ENCODE measurements around the gene CLPX.

The CLPX gene

DNA sequence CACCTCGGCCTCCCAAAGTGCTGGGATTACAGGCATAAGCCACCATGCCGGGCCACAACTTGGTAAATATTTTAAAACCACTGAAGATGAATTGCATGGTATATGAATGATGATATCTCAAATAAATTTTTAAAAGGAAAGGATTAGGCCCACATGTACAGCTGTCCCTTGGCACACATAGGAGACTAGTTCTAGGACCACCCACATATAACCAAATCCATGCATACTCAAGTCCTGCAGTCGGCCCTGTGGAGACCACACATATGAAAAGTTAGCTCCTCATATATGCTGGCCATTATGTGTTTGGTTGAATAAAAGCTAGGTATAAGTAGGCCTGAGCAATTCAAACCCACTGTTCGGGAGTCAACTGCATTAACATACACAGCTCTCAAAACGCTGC lies 10.6 kb downstream of the CLPX start:
- TF ChIP-seq, protein P1, sequence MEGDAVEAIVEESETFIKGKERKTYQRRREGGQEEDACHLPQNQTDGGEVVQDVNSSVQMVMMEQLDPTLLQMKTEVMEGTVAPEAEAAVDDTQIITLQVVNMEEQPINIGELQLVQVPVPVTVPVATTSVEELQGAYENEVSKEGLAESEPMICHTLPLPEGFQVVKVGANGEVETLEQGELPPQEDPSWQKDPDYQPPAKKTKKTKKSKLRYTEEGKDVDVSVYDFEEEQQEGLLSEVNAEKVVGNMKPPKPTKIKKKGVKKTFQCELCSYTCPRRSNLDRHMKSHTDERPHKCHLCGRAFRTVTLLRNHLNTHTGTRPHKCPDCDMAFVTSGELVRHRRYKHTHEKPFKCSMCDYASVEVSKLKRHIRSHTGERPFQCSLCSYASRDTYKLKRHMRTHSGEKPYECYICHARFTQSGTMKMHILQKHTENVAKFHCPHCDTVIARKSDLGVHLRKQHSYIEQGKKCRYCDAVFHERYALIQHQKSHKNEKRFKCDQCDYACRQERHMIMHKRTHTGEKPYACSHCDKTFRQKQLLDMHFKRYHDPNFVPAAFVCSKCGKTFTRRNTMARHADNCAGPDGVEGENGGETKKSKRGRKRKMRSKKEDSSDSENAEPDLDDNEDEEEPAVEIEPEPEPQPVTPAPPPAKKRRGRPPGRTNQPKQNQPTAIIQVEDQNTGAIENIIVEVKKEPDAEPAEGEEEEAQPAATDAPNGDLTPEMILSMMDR (conservative IDR thresholded peaks at IDR 0.05; ENCODE audit: low read depth, low read length) = no peak
- H3K4me3 ChIP-seq (ENCODE audit: low read length) = no peak overlapping the region
- DNase-seq (ENCODE audit: low read depth) = no peak

DNA sequence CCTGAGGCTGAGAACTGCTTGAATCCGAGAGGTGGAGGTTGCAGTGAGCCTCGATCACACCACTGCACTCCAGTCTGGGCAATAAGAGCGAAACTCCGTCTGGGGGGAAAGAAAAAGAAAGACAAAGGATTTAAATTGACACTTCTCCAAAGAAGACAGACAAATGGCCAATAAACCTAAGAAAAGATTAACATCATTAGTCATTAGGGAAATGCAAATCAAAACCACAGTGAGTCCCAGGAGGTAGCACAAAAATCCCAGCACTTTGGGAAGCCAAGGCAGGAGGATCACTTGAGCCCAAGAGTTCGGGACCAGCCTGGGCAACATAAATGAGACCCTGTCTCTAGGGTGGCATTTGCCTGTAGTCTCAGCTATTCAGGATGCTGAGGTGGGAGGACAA lies 12.6 kb downstream of the CLPX start:
- H3K4me3 ChIP-seq (ENCODE audit: low read length) = no peak overlapping the region
- TF ChIP-seq, protein P1 (conservative IDR thresholded peaks at IDR 0.05; ENCODE audit: low read depth, low read length) = no peak
- no peak for DNase-seq (ENCODE audit: low read depth)

DNA sequence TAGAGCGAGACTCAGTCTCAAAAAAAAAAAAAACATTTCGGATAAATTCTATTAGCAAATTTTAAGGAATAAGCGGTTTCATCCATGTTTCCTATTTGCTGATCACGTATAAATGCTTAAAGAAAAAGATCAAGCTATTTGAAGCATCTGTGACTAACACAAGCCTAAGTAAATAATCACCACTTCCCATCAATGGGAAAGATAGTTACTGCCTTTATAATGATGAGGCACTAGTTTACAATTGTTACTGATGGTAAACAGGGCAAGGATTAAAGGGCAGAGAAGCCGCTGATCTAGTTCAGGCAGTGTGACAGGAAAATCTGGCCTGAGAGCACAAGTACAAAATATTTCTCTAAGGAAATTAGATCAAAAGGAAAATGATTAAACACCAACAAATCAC lies 13.7 kb downstream of the CLPX start:
- no peak for DNase-seq (ENCODE audit: low read depth)

DNA sequence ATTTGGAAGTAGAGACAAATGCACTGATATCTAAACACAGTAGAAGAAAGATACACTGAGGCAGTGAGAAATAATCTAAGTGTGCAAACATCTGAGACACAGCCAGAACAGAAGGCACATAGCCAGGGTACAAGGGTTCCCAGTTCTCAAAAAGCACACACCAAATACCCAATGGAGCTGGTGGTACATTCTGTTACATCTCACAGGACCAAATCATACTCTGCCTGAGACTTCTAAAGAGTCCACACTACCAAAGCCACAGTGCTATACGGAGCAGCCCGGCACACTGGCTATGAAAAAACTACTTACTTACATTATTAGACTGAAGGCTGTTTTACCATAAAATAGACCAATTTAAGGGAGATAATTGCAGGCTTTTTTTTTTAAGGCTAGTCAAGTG lies 19.3 kb downstream of the CLPX start:
- TF ChIP-seq, protein P1 (conservative IDR thresholded peaks at IDR 0.05; ENCODE audit: low read depth, low read length) = no peak

More for the DNA sequence above, 13.7 kb downstream of the CLPX start:
- TF ChIP-seq, protein P1 (conservative IDR thresholded peaks at IDR 0.05; ENCODE audit: low read depth, low read length) = no peak
- no peak overlapping the region for H3K4me3 ChIP-seq (ENCODE audit: low read length)

DNA sequence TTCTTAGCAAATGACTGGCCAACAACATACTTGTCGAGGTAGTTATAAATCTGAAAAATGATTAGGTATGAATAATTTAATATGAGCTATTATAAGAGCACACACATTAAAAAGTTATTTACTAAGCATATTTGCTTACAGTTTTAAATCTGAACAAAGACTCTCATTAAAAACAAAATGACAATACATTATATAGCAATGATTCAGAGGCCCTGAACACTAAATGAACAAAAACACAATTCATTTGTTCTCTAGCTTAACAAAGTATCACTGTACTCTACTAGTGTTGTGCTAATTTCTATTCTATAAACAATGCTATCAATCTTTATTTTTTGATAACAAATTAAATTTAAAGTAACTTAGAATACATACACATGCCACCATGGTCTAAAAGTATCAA lies 21.0 kb downstream of the CLPX start:
- TF ChIP-seq, protein P1 (conservative IDR thresholded peaks at IDR 0.05; ENCODE audit: low read depth, low read length) = no peak
- no peak overlapping the region for H3K4me3 ChIP-seq (ENCODE audit: low read length)
- DNase-seq (ENCODE audit: low read depth) = no peak

More for the DNA sequence above, 19.3 kb downstream of the CLPX start:
- H3K4me3 ChIP-seq (ENCODE audit: low read length) = no peak overlapping the region
- no peak for DNase-seq (ENCODE audit: low read depth)

DNA sequence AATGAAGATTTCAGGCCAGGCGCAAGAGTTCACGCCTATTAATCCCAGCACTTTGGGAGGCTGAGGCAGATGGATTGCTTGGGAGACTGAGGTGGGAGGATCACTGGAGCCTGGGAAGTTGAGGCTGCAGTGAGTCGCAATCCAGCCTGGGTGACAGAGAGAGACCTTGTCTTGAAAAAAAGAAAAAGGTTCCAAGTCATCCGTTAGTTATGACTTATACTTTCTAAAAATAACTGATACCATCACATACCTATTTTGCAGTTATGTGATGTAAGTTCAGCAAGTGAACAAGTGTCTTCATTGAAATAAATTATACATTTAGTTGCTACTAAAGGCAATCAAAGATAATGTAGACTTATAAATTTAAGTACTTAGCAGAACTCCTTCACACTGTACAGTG lies 22.1 kb downstream of the CLPX start:
- no peak overlapping the region for H3K4me3 ChIP-seq (ENCODE audit: low read length)
- TF ChIP-seq, protein P1 (conservative IDR thresholded peaks at IDR 0.05; ENCODE audit: low read depth, low read length) = no peak
- no peak for DNase-seq (ENCODE audit: low read depth)

DNA sequence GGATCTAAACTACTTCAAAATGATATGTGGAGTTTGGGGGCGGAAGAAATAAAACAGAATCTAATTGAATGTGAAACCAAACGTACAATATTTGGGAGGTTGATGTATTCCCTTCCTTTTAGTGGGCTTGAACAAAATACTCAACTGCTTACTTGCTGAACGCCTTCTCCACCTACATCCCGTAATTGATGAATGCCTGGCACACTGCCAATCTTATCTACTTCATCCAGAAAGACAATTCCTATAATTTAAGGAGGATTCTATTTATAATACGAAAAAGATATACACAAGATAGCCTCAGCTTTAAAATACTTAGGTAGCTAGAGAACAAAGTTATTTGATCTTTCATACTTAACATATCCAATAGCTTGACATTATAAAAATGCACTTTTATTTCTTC lies 28.4 kb downstream of the CLPX start:
- DNase-seq (ENCODE audit: low read depth) = no peak
- H3K4me3 ChIP-seq (ENCODE audit: low read length) = no peak overlapping the region
- TF ChIP-seq, protein P1 (conservative IDR thresholded peaks at IDR 0.05; ENCODE audit: low read depth, low read length) = no peak

Measured in retinal pigment epithelial cell (primary cell).